ENCODE results near the gene NCAPD3.

DNA sequence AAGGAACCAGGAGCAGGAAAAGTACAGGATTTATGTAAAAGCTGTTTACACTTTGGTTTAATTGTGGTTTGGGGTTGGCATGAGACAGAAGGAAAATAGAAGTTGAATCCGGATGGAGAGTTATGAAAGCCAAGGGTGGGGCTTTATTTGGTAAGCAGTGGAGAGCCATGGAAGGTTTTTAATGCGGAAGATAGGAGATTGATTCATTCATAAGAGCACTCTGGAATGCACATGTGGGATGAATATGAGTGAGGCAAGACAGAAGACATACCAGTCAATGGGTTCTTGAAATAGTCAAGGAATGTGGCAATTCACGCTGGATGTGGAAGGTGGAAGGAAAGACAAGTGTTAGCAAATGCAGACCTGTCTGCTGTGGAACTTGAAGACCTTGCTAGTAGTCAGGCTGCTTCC, 43.1 kb upstream of the NCAPD3 start:
- TF ChIP-seq, protein P1, sequence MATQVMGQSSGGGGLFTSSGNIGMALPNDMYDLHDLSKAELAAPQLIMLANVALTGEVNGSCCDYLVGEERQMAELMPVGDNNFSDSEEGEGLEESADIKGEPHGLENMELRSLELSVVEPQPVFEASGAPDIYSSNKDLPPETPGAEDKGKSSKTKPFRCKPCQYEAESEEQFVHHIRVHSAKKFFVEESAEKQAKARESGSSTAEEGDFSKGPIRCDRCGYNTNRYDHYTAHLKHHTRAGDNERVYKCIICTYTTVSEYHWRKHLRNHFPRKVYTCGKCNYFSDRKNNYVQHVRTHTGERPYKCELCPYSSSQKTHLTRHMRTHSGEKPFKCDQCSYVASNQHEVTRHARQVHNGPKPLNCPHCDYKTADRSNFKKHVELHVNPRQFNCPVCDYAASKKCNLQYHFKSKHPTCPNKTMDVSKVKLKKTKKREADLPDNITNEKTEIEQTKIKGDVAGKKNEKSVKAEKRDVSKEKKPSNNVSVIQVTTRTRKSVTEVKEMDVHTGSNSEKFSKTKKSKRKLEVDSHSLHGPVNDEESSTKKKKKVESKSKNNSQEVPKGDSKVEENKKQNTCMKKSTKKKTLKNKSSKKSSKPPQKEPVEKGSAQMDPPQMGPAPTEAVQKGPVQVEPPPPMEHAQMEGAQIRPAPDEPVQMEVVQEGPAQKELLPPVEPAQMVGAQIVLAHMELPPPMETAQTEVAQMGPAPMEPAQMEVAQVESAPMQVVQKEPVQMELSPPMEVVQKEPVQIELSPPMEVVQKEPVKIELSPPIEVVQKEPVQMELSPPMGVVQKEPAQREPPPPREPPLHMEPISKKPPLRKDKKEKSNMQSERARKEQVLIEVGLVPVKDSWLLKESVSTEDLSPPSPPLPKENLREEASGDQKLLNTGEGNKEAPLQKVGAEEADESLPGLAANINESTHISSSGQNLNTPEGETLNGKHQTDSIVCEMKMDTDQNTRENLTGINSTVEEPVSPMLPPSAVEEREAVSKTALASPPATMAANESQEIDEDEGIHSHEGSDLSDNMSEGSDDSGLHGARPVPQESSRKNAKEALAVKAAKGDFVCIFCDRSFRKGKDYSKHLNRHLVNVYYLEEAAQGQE (IDR thresholded peaks at IDR 0.05) = no peak
- no peak for TF ChIP-seq RAD21 (IDR thresholded peaks at IDR 0.05)
- no peak for TF ChIP-seq FOXA1 (IDR thresholded peaks at IDR 0.05)
- TF ChIP-seq, protein P2, sequence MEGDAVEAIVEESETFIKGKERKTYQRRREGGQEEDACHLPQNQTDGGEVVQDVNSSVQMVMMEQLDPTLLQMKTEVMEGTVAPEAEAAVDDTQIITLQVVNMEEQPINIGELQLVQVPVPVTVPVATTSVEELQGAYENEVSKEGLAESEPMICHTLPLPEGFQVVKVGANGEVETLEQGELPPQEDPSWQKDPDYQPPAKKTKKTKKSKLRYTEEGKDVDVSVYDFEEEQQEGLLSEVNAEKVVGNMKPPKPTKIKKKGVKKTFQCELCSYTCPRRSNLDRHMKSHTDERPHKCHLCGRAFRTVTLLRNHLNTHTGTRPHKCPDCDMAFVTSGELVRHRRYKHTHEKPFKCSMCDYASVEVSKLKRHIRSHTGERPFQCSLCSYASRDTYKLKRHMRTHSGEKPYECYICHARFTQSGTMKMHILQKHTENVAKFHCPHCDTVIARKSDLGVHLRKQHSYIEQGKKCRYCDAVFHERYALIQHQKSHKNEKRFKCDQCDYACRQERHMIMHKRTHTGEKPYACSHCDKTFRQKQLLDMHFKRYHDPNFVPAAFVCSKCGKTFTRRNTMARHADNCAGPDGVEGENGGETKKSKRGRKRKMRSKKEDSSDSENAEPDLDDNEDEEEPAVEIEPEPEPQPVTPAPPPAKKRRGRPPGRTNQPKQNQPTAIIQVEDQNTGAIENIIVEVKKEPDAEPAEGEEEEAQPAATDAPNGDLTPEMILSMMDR (IDR thresholded peaks at IDR 0.05; ENCODE audit: low read depth, low read length, missing input control) = no peak
- TF ChIP-seq, protein P3, sequence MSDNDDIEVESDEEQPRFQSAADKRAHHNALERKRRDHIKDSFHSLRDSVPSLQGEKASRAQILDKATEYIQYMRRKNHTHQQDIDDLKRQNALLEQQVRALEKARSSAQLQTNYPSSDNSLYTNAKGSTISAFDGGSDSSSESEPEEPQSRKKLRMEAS (IDR thresholded peaks at IDR 0.05) = no peak
- TF ChIP-seq, protein P4, sequence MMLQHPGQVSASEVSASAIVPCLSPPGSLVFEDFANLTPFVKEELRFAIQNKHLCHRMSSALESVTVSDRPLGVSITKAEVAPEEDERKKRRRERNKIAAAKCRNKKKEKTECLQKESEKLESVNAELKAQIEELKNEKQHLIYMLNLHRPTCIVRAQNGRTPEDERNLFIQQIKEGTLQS (IDR thresholded peaks at IDR 0.05) = no peak
- no peak for TF ChIP-seq EGR1 (IDR thresholded peaks at IDR 0.05; ENCODE audit: low read depth in 2 of 2)
- TF ChIP-seq TAF1 (conservative IDR thresholded peaks at IDR 0.05) = no peak
- no peak for TF ChIP-seq SP1 (IDR thresholded peaks at IDR 0.05)
- TF ChIP-seq FOXA2 (IDR thresholded peaks at IDR 0.05) = no peak
- TF ChIP-seq, protein P5, sequence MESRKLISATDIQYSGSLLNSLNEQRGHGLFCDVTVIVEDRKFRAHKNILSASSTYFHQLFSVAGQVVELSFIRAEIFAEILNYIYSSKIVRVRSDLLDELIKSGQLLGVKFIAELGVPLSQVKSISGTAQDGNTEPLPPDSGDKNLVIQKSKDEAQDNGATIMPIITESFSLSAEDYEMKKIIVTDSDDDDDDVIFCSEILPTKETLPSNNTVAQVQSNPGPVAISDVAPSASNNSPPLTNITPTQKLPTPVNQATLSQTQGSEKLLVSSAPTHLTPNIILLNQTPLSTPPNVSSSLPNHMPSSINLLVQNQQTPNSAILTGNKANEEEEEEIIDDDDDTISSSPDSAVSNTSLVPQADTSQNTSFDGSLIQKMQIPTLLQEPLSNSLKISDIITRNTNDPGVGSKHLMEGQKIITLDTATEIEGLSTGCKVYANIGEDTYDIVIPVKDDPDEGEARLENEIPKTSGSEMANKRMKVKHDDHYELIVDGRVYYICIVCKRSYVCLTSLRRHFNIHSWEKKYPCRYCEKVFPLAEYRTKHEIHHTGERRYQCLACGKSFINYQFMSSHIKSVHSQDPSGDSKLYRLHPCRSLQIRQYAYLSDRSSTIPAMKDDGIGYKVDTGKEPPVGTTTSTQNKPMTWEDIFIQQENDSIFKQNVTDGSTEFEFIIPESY (IDR thresholded peaks at IDR 0.05) = no peak
- TF ChIP-seq GABPA (IDR thresholded peaks at IDR 0.05 in 1 of 2, conservative IDR thresholded peaks at IDR 0.05 in 1 of 2) = no peak

All from liver (tissue), 3 donors.